Measurements from ENCODE around the gene NTRK1.

The NTRK1 gene

DNA sequence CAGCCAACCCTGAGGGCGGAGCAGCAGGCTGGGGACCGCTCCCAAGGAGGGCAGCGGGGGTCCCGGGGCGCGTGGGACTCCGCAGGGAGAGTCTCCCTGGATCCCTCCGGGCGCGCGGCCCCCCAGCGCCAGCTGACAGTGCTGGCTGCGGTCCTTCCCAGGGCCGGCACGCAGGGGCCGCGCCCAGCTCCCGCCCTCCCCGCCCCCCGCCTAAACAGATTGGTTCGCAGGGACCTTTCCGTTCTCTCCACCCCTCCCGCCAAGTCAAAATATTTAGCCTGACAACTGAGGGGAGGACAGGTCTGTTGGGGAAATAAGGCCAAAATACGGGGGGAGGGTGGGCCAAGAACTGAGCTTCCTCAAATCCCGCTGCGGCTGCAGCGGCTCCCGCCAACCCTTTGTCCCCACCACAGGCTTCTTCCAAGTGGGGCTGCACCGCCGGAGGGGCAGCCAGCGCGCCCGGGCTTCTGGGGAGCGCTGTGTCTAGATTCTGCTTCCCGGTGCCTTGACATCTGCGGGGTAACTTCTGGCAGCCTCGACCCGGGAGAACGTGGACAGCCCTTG is 1.6 kb upstream of the NTRK1 start, which contains the start of gene INSRR:
Gene INSRR, minus strand, starts transcription at position 159 of the 564 bp plus-strand sequence. CDS start 496 bp downstream, outside the sequence.
- no peak for DNase-seq

DNA sequence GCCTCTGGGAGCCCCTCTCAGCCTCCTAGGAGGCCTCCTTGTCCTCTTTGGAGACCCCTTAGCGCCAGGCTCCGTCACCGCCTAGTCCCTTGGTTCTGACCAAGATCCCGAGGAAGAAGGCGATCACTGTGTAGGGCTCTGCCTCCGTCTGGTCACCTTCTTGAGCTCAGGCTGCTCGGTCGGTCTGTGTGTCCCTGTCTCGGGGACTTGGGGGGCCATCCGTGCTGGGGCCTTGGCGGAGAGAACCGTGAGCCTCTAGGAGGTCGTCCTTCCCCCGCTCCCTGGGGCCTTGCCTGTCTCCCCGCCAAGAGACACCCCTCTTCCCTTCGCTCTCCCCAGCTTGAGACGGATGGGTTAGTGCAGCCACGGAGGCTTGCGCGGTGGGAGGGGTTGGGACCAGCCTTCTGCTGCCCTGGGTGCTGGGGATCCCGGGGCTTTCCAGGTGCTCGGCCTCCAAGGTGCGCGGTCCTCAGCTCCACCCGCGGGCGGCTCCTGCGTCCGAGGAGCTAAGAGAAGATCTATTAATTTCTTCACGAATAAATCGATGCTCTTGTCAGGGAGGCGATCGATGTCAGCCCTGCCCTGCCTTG is 1.0 kb upstream of the NTRK1 start:
- no peak for DNase-seq

- DNase-seq, result peak; percentile 22
These were observed 495 bp upstream of the NTRK1 start for GRCh38 chr1:156860113-156860627.

- DNase-seq, result no peak
These were observed 1.9 kb downstream of the NTRK1 start for GRCh38 chr1:156862584-156862983.

DNA sequence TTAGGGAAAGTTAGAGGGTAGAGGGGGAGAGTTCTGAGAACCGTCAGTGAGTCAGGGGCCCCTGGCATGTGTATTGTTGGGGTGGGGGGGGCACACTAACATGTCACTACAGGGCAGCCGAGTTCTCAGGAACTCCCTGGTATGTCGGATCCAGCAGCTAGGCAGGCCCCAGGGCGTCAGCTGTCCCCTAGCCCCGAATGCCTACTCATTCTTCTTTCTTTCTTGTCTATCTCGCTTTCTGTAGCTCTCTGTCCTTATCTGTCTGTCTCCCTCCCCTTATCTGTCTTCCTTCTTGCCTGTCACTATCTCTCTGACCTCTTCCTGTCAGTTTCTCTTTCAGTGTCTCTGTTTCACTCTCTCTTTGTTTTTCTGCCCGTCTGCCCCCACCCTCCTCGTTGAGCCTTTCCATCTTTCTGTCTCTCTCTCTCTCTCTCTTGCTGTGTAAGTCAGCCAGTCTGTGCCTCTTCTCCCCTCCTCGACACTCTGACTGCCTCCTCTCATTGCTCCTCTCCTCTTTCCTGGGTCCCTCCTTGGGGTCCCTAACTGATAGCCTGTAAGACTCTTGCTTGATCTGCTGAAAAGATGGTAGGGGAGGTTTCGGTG is 2.4 kb downstream of the NTRK1 start:
- DNase-seq, result no peak

DNA sequence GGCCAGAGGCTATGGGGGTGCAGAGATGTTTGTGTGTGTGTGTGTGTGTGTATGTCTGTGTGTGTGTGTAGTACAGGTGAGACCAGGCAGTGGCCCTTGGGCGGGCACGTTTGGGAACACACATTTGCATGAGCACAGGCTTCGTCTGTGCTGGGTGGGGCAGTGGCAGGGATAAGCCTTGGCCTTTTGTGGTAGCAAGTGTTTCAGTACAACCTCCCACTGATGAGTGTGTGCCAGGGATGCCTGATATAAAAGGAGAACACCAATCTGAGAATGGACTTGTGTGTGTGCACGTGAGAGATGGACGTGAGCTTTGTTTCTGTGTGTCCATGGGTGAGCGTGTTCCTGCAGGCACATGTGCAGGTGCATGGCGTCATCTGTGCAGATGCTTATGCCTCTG is 3.0 kb downstream of the NTRK1 start:
- no peak for DNase-seq

GRCh38 chr1:156864796-156865195 is 4.1 kb downstream of the NTRK1 start:
- no peak for DNase-seq

GRCh38 chr1:156865258-156865657 is 4.6 kb downstream of the NTRK1 start:
- no peak for DNase-seq

- DNase-seq, result no peak
These were observed 5.2 kb downstream of the NTRK1 start for GRCh38 chr1:156865865-156866248.

GRCh38 chr1:156866249-156866909 is 5.7 kb downstream of the NTRK1 start:
- peak; percentile 65 for DNase-seq

DNA sequence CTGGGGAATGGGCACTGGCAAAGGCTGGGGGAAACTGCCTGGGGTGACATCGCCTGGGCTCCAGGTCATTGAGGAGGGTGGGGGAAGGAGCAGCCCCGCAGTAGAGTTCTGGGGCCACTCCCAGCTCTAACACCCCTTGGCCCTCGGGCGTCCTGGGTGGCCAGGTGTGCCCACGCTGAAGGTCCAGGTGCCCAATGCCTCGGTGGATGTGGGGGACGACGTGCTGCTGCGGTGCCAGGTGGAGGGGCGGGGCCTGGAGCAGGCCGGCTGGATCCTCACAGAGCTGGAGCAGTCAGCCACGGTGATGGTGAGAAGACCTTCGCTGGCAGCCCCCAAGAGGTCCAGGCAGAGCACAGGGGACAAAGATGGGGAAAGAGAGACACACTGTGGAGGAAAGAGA is 7.7 kb downstream of the NTRK1 start:
- DNase-seq, result no peak

GRCh38 chr1:156869455-156869854 is 8.8 kb downstream of the NTRK1 start:
- no peak for DNase-seq

DNA sequence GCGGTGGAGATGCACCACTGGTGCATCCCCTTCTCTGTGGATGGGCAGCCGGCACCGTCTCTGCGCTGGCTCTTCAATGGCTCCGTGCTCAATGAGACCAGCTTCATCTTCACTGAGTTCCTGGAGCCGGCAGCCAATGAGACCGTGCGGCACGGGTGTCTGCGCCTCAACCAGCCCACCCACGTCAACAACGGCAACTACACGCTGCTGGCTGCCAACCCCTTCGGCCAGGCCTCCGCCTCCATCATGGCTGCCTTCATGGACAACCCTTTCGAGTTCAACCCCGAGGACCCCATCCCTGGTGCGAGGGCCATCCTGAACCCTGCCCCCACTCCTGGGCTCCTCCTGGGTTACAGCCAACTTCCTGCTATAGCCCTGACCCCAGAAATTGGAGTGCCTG is 13.0 kb downstream of the NTRK1 start:
- DNase-seq, result no peak

GRCh38 chr1:156874142-156874541 is 13.5 kb downstream of the NTRK1 start:
- no peak for DNase-seq

- DNase-seq, result no peak
These were observed 14.1 kb downstream of the NTRK1 start for GRCh38 chr1:156874572-156875340.

GRCh38 chr1:156875341-156875615 is 14.6 kb downstream of the NTRK1 start:
- no peak for DNase-seq

- DNase-seq, result no peak
These were observed 15.6 kb downstream of the NTRK1 start for GRCh38 chr1:156876281-156876680.

DNA sequence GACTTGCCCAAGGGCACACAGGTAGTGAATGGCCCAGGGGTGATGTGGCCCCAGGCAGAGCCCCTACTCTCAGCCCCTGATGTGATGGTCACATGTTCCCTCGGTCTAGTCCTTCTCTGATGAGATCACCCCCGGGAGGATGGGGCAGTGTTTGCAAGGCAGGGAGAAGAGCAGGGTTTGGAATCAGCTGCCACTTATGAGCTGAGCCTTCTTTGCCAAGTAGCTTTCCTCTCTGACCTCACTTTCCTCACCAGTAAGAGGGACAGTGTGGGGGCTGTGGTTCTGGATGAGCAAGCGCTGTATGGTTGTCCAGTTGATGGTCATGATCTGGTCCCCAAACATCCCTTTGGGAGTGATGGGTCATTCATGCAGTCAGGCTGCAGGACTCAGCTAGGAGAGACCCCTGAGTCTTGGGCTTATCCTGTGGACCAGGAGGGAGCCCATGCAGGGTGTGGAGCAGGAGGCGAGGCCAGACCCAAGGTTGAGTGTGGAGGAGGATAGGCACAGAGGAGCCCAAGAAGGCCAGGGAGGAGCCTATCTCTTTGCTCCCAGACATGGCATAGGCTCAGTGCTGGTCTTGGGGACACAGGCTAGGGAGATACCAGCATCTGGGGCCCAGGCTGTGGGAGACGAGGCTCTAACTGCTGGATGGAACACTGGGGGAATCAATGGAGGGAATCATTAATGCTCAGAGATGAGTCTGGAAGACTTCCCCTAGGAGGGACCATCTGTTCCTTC is 16.9 kb downstream of the NTRK1 start:
- no peak for DNase-seq

- no peak for DNase-seq
These were observed 19.2 kb downstream of the NTRK1 start for GRCh38 chr1:156879876-156880275.

DNA sequence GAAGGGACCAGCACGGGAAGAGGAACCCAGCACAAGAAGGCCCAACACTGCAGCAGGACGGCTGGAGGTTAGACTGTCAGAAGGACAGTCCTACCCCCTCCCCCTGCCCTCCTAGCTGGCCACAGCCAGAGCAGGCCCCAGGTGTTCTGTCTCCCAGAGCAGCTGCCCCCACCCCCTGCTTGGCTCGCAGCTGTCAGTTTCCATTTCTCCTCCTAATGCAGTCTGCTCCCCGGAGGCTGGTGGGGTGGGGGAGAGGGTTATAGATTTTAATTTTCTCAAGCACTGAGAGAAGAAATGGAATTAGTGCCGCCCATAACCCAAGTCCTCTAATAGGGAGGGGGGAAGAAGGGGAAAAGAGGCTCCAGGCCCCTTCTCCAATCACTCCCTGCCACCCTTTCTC is 19.8 kb downstream of the NTRK1 start:
- DNase-seq, result no peak

DNA sequence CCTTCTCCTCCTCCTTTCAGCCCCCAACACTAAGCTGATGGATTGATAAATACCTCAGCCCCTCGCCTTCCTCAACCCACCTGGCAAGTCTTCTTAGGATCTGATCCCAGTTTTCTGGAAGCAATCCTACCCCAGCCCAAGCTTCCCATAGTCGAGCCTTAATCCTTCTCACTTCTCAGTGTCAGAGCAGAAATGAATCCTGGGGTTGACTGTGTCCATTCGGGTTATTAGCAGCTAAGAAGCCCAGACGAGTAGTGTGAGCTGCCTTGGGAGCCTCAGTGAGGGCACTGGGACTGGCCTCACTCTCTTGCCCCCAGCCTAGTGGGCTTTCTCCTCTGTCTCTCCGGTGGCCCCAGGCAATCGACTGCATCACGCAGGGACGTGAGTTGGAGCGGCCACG is 20.4 kb downstream of the NTRK1 start:
- no peak for DNase-seq

- DNase-seq, result no peak
These were observed 21.0 kb downstream of the NTRK1 start for GRCh38 chr1:156881663-156882062.

- DNase-seq, result no peak
These were observed 21.9 kb downstream of the NTRK1 start for GRCh38 chr1:156882543-156882942.
